ENCODE measurements around the gene GFAP.

- TF ChIP-seq CREB5 (CRISPR knock-in tag; IDR thresholded peaks at IDR 0.05; ENCODE audit: low read depth), result no peak
- TF ChIP-seq ZNF70 (CRISPR knock-in tag; IDR thresholded peaks at IDR 0.05), result no peak
- TF ChIP-seq ZFP3 (CRISPR knock-in tag; IDR thresholded peaks at IDR 0.05), result no peak
- TF ChIP-seq PATZ1 (CRISPR knock-in tag; IDR thresholded peaks at IDR 0.05; ENCODE audit: borderline replicate concordance), result no peak
Measured at GRCh38 chr17:44922136-44922535, 6.8 kb upstream of the GFAP start.
